SK-N-SH treated with all-trans-retinoic acid at 6 μM for 48 hours (cell line): Measurements from ENCODE around the gene DDX31.
"Not testable (repeated sequence)": the region's sequence is repeated elsewhere in the genome, so short reads cannot be mapped to it uniquely, and the experiment has no call there.

Experiments used
- ATAC-seq: fragments of 200-7000 bp; cut with Tn5 transposase; 3 replicates; pipeline ENCODE4 v1.9.1; 2020; ENCODE audit warnings: mild to moderate bottlenecking, moderate library complexity
- ARNTL ChIP-seq: fragments of 450-650 bp; formaldehyde crosslinking; IDR thresholded peaks from 2 replicates; pipeline ENCODE4 v1.5.0; 2020; ENCODE audit warnings: low read depth, mild to moderate bottlenecking, moderate library complexity, borderline replicate concordance
- BACH2 ChIP-seq: fragments of 250-450 bp; sonication (Bioruptor Pico); IDR thresholded peaks from 2 replicates; pipeline ENCODE4 v1.9.0; 2021; ENCODE audit warnings: mild to moderate bottlenecking, borderline replicate concordance
- CREB5 ChIP-seq: fragments of 250-450 bp; sonication (Bioruptor Pico); IDR thresholded peaks from 2 replicates; pipeline ENCODE4 v1.5.1; 2020; ENCODE audit warnings: low read depth, mild to moderate bottlenecking, moderate library complexity
- CSDC2 ChIP-seq: fragments of 250-450 bp; sonication (Bioruptor Pico); IDR thresholded peaks from 2 replicates; pipeline ENCODE4 v1.5.0; 2020; ENCODE audit warnings: mild to moderate bottlenecking, moderate library complexity
- CSRNP3 ChIP-seq: fragments of 250-450 bp; sonication (Bioruptor Pico); IDR thresholded peaks from 2 replicates; pipeline ENCODE4 v1.5.1; 2021; ENCODE audit warnings: mild to moderate bottlenecking, moderate library complexity
- ESRRG ChIP-seq: fragments of 250-450 bp; sonication (Bioruptor Pico); IDR thresholded peaks from 2 replicates; pipeline ENCODE4 v1.6.1; 2021; ENCODE audit warnings: mild to moderate bottlenecking
- GLIS3 ChIP-seq: fragments of 250-450 bp; sonication (Bioruptor Pico); IDR thresholded peaks from 2 replicates; pipeline ENCODE4 v1.5.0; 2020; ENCODE audit warnings: mild to moderate bottlenecking, moderate library complexity
- ISL1 ChIP-seq: fragments of 250-450 bp; sonication (Bioruptor Pico); IDR thresholded peaks from 2 replicates; pipeline ENCODE4 v2.1.2; 2022; ENCODE audit warnings: mild to moderate bottlenecking, moderate library complexity
- OSR1 ChIP-seq: fragments of 250-450 bp; sonication (Bioruptor Pico); IDR thresholded peaks from 2 replicates; pipeline ENCODE4 v1.8.0; 2022; ENCODE audit warnings: moderate library complexity, mild to moderate bottlenecking, inconsistent platforms
- POU6F1 ChIP-seq: fragments of 250-450 bp; sonication (Bioruptor Pico); IDR thresholded peaks from 2 replicates; pipeline ENCODE4 v1.8.0; 2021; ENCODE audit warnings: low read depth, mild to moderate bottlenecking, moderate library complexity, borderline replicate concordance
- PPARA ChIP-seq: fragments of 250-450 bp; sonication (Bioruptor Pico); IDR thresholded peaks from 2 replicates; pipeline ENCODE4 v1.5.0; 2020; ENCODE audit warnings: mild to moderate bottlenecking, borderline replicate concordance
- RARB ChIP-seq: fragments of 250-450 bp; sonication (Bioruptor Pico); IDR thresholded peaks from 2 replicates; pipeline ENCODE4 v1.8.0; 2021; ENCODE audit warnings: mild to moderate bottlenecking, moderate library complexity
- SNAI2 ChIP-seq: fragments of 250-450 bp; sonication (Bioruptor Pico); IDR thresholded peaks from 2 replicates; pipeline ENCODE4 v1.5.0; 2020; ENCODE audit warnings: mild to moderate bottlenecking, moderate library complexity
- TCF4 ChIP-seq: fragments of 250-450 bp; sonication (Bioruptor Pico); IDR thresholded peaks from 2 replicates; pipeline ENCODE4 v1.8.0; 2021; ENCODE audit warnings: mild to moderate bottlenecking, moderate library complexity, borderline replicate concordance
- ZC3H10 ChIP-seq: fragments of 250-450 bp; sonication (Bioruptor Pico); IDR thresholded peaks from 2 replicates; pipeline ENCODE4 v1.5.1; 2021; ENCODE audit warnings: mild to moderate bottlenecking, moderate library complexity
- ZFP3 ChIP-seq: fragments of 250-450 bp; sonication (Bioruptor Pico); IDR thresholded peaks from 2 replicates; pipeline ENCODE4 v1.5.0; 2020; ENCODE audit warnings: mild to moderate bottlenecking, moderate library complexity
- ZFP30 ChIP-seq: fragments of 450-650 bp; formaldehyde crosslinking; IDR thresholded peaks from 2 replicates; pipeline ENCODE4 v1.5.0; 2022; ENCODE audit warnings: mild to moderate bottlenecking, moderate library complexity
- ZNF565 ChIP-seq: fragments of 450-650 bp; formaldehyde crosslinking; conservative IDR thresholded peaks from 2 replicates; pipeline ENCODE4 v1.5.0; 2020; ENCODE audit warnings: low read depth, mild to moderate bottlenecking, moderate library complexity
- ZNF70 ChIP-seq: fragments of 450-650 bp; formaldehyde crosslinking; IDR thresholded peaks from 2 replicates; pipeline ENCODE4 v1.5.0; 2020; ENCODE audit warnings: mild to moderate bottlenecking, moderate library complexity
- ZNF8 ChIP-seq: fragments of 450-650 bp; formaldehyde crosslinking; IDR thresholded peaks from 2 replicates; pipeline ENCODE4 v1.5.0; 2020; ENCODE audit warnings: mild to moderate bottlenecking, moderate library complexity
- TF ChIP-seq, protein P1 (sequence below): fragments of 250-450 bp; sonication (Bioruptor Pico); IDR thresholded peaks from 2 replicates; pipeline ENCODE4 v1.8.0; 2020; ENCODE audit warnings: mild to moderate bottlenecking, moderate library complexity, borderline replicate concordance
- TF ChIP-seq, protein P2 (sequence below): fragments of 250-450 bp; sonication (Bioruptor Pico); IDR thresholded peaks from 2 replicates; pipeline ENCODE4 v1.5.0; 2020; ENCODE audit warnings: mild to moderate bottlenecking, moderate library complexity

DDX31 gene

DNA sequence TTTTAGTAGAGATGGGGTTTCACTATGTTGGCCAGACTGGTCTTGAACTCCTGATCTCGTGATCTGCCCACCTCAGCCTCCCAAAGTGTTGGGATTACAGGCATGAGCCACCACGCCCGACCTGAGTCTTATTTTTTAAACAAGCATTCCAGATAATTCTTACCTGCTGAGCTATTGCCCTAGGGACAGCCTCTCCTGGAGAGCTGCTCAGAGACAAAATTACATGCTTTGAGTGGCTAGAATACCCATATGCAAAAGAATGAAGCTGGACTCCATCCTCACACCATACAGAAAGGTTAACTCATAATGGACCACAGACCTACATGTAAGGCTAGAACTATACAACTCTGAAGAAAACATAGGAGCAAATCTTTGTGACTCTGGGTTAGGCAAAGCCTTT, 42.1 kb upstream of the DDX31 start:
- ATAC-seq, result no peak
- TF ChIP-seq, protein P1, sequence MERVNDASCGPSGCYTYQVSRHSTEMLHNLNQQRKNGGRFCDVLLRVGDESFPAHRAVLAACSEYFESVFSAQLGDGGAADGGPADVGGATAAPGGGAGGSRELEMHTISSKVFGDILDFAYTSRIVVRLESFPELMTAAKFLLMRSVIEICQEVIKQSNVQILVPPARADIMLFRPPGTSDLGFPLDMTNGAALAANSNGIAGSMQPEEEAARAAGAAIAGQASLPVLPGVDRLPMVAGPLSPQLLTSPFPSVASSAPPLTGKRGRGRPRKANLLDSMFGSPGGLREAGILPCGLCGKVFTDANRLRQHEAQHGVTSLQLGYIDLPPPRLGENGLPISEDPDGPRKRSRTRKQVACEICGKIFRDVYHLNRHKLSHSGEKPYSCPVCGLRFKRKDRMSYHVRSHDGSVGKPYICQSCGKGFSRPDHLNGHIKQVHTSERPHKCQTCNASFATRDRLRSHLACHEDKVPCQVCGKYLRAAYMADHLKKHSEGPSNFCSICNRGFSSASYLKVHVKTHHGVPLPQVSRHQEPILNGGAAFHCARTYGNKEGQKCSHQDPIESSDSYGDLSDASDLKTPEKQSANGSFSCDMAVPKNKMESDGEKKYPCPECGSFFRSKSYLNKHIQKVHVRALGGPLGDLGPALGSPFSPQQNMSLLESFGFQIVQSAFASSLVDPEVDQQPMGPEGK (CRISPR knock-in tag), result no peak
- TF ChIP-seq ARNTL (CRISPR knock-in tag), result no peak
- no peak for TF ChIP-seq CSDC2 (CRISPR knock-in tag)
- no peak for TF ChIP-seq ZC3H10
- TF ChIP-seq PPARA (CRISPR knock-in tag), result no peak
- no peak for TF ChIP-seq CREB5 (CRISPR knock-in tag)
- TF ChIP-seq, protein P2, sequence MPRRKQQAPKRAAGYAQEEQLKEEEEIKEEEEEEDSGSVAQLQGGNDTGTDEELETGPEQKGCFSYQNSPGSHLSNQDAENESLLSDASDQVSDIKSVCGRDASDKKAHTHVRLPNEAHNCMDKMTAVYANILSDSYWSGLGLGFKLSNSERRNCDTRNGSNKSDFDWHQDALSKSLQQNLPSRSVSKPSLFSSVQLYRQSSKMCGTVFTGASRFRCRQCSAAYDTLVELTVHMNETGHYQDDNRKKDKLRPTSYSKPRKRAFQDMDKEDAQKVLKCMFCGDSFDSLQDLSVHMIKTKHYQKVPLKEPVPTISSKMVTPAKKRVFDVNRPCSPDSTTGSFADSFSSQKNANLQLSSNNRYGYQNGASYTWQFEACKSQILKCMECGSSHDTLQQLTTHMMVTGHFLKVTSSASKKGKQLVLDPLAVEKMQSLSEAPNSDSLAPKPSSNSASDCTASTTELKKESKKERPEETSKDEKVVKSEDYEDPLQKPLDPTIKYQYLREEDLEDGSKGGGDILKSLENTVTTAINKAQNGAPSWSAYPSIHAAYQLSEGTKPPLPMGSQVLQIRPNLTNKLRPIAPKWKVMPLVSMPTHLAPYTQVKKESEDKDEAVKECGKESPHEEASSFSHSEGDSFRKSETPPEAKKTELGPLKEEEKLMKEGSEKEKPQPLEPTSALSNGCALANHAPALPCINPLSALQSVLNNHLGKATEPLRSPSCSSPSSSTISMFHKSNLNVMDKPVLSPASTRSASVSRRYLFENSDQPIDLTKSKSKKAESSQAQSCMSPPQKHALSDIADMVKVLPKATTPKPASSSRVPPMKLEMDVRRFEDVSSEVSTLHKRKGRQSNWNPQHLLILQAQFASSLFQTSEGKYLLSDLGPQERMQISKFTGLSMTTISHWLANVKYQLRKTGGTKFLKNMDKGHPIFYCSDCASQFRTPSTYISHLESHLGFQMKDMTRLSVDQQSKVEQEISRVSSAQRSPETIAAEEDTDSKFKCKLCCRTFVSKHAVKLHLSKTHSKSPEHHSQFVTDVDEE (CRISPR knock-in tag), result no peak
- no peak for TF ChIP-seq ESRRG (CRISPR knock-in tag)
- TF ChIP-seq ZNF565 (CRISPR knock-in tag), result no peak
- no peak for TF ChIP-seq SNAI2
- TF ChIP-seq ZFP30 (CRISPR knock-in tag), result no peak
- no peak for TF ChIP-seq OSR1 (CRISPR knock-in tag)
- no peak for TF ChIP-seq ISL1 (CRISPR knock-in tag)
- no peak for TF ChIP-seq CSRNP3 (CRISPR knock-in tag)
- no peak for TF ChIP-seq BACH2 (CRISPR knock-in tag)

- not testable (repeated sequence) for ATAC-seq
Observed at GRCh38 chr9:132711152-132711551, 41.4 kb upstream of the DDX31 start.

DNA sequence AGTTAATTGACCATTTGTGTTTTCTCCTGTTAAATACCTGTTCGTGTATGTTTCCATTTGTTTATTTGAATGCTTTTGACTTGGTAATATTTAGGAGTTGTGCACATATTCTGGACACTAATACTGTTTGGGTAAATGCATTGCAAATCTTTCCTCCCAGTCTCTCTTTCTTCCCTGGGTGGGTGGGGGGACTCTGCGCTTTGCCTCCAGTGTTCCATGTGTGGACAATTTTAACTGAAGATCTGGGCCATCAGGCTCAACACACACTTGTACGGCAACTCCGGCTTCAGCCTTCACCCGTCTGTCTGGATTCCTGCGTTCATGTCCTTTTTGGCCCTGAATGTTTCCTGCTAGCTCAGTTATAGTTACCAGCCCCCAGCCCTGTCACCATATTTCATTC, 40.5 kb upstream of the DDX31 start:
- TF ChIP-seq OSR1 (CRISPR knock-in tag), result no peak
- no peak for TF ChIP-seq SNAI2
- TF ChIP-seq ZNF8, result no peak
- TF ChIP-seq POU6F1 (CRISPR knock-in tag), result no peak
- TF ChIP-seq RARB (CRISPR knock-in tag), result no peak
- TF ChIP-seq, protein P2 (CRISPR knock-in tag), result no peak
- TF ChIP-seq ESRRG (CRISPR knock-in tag), result no peak
- no peak for TF ChIP-seq ZNF70 (CRISPR knock-in tag)
- no peak for TF ChIP-seq CREB5 (CRISPR knock-in tag)
- TF ChIP-seq ZFP3, result no peak
- TF ChIP-seq ARNTL (CRISPR knock-in tag), result no peak
- no peak for TF ChIP-seq TCF4
- no peak for TF ChIP-seq CSRNP3 (CRISPR knock-in tag)
- no peak for TF ChIP-seq GLIS3 (CRISPR knock-in tag)

More for the DNA sequence above, 40.5 kb upstream of the DDX31 start:
- no peak for ATAC-seq
